IMR-90 (cell line): ENCODE results near the gene PTPRU. TPM values are rescaled to one million over a fixed set of nuclear protein-coding genes. Genes with fewer than 3 reads are reported as not detected.

Experiments
- ATAC-seq: fragments of 200-7000 bp; cut with Tn5 transposase; 2 replicates; pipeline ENCODE4 v1.9.1; 2020; ENCODE audit warnings: low read depth, mild to moderate bottlenecking, moderate library complexity
- Bru-seq: library from RNA; stranded (reverse); fragments of 400-500 nt; gene quantifications from one replicate; lab custom pipeline; 2021; lab: Mats Ljungman, UMichigan
- BruChase-seq, 2 experiments: library from RNA; stranded (reverse); fragments of 400-500 nt; gene quantifications; one replicate each; lab custom pipeline; 2021; lab: Mats Ljungman, UMichigan
- BruUV-seq: library from RNA; stranded (reverse); fragments of 400-500 nt; replicated peaks from 2 replicates; lab custom pipeline; 2021; lab: Mats Ljungman, UMichigan
- CTCF ChIA-PET: fragments of 300-600 bp; formaldehyde crosslinking; extraction: SDS; loops from one replicate; lab custom pipeline; 2021; ENCODE audit warnings: antibody characterized with exemption; lab: Yijun Ruan, JAX
- POLR2A ChIA-PET: fragments of 300-600 bp; sonication (Branson Sonifier 250); formaldehyde crosslinking; loops from one replicate; lab custom pipeline; 2022; ENCODE audit warnings: antibody characterized with exemption; ENCODE audit not compliant: unreplicated experiment; lab: Charles Lee
- DNase-seq: peaks from one replicate; pipeline ENCODE4 v3.0.0; 2013
- H2AFZ ChIP-seq: replicated peaks from 2 replicates; pipeline ENCODE3; 2013; ENCODE audit warnings: low read length, mild to moderate bottlenecking; ENCODE audit not compliant: poor library complexity
- H2AK5ac ChIP-seq: 2 replicates; pipeline ENCODE4 v1.6.1; 2013; ENCODE audit warnings: low read depth, low read length, inconsistent platforms
- H2AK9ac ChIP-seq: replicated peaks from 2 replicates; pipeline ENCODE3; 2013; ENCODE audit warnings: mild to moderate bottlenecking, low read depth, low read length, moderate library complexity; ENCODE audit not compliant: poor library complexity
- H2BK120ac ChIP-seq: 2 replicates; pipeline ENCODE4 v1.6.1; 2013; ENCODE audit warnings: low read depth, low read length, inconsistent platforms
- H2BK15ac ChIP-seq: 3 replicates; pipeline ENCODE4 v1.6.1; 2013; ENCODE audit warnings: low read depth, low read length, inconsistent platforms
- H2BK20ac ChIP-seq: 2 replicates; pipeline ENCODE4 v1.6.1; 2013; ENCODE audit warnings: low read depth, mild to moderate bottlenecking, inconsistent platforms, low read length, moderate library complexity
- H2BK5ac ChIP-seq: 2 replicates; pipeline ENCODE4 v1.6.1; 2013; ENCODE audit warnings: mild to moderate bottlenecking, low read depth, low read length, inconsistent platforms; ENCODE audit not compliant: poor library complexity, severe bottlenecking
- H3K14ac ChIP-seq: replicated peaks from 2 replicates; pipeline ENCODE4 v1.6.1; 2013; ENCODE audit warnings: low read depth, low read length, inconsistent platforms
- H3K18ac ChIP-seq: 2 replicates; pipeline ENCODE4 v1.6.1; 2013; ENCODE audit warnings: low read depth, low read length, control low read depth
- H3K23ac ChIP-seq: 2 replicates; pipeline ENCODE4 v1.6.1; 2013; ENCODE audit warnings: low read depth, low read length, inconsistent platforms
- H3K27ac ChIP-seq: 2 replicates; pipeline ENCODE4 v1.5.1; 2013; ENCODE audit warnings: mild to moderate bottlenecking, control low read depth, low read length; ENCODE audit not compliant: insufficient read depth
- H3K27me3 ChIP-seq: 2 replicates; pipeline ENCODE4 v1.6.1; 2013; ENCODE audit warnings: low read length; ENCODE audit not compliant: control insufficient read depth, insufficient read depth
- H3K36me3 ChIP-seq: 2 replicates; pipeline ENCODE4 v1.6.1; 2013; ENCODE audit warnings: low read length, mixed read lengths; ENCODE audit not compliant: control insufficient read depth, insufficient read depth
- H3K4ac ChIP-seq: 2 replicates; pipeline ENCODE4 v1.6.1; 2013; ENCODE audit warnings: low read depth, low read length, inconsistent platforms
- H3K4me1 ChIP-seq: 2 replicates; pipeline ENCODE4 v1.6.1; 2013; ENCODE audit warnings: low read length, mixed read lengths; ENCODE audit not compliant: control insufficient read depth, insufficient read depth
- H3K4me2 ChIP-seq: 2 replicates; pipeline ENCODE4 v1.6.1; 2013; ENCODE audit warnings: low read depth, mild to moderate bottlenecking, control low read depth, low read length, moderate library complexity
- H3K4me3 ChIP-seq: 2 replicates; pipeline ENCODE4 v1.5.1; 2013; ENCODE audit warnings: low read depth, mild to moderate bottlenecking, control low read depth, low read length, moderate library complexity; ENCODE audit not compliant: insufficient read depth
- H3K56ac ChIP-seq: 2 replicates; pipeline ENCODE4 v1.6.1; 2013; ENCODE audit warnings: low read length, inconsistent platforms; ENCODE audit not compliant: insufficient read depth; ENCODE audit errors: extremely low read depth
- H3K79me1 ChIP-seq, 2 experiments: 2 replicates each; pipeline ENCODE4 v1.6.1; 2013; ENCODE audit warnings: low read length in 2 of 2, inconsistent platforms in 1 of 2, low read depth in 1 of 2
- H3K9ac ChIP-seq: 2 replicates; pipeline ENCODE4 v1.6.1; 2013; ENCODE audit warnings: low read depth, low read length, control low read depth
- H3K9me1 ChIP-seq: 2 replicates; pipeline ENCODE4 v1.6.1; 2013; ENCODE audit warnings: low read length, inconsistent platforms; ENCODE audit not compliant: insufficient read depth
- H3K9me3 ChIP-seq: 2 replicates; pipeline ENCODE4 v1.6.1; 2013; ENCODE audit warnings: low read length; ENCODE audit not compliant: control insufficient read depth, insufficient read depth
- H4K20me1 ChIP-seq: 2 replicates; pipeline ENCODE4 v1.6.1; 2013; ENCODE audit warnings: low read length, inconsistent platforms; ENCODE audit not compliant: insufficient read depth
- H4K5ac ChIP-seq: 2 replicates; pipeline ENCODE4 v1.6.1; 2013; ENCODE audit warnings: mild to moderate bottlenecking, low read depth, low read length, control low read depth
- H4K8ac ChIP-seq, 2 experiments: 2 replicates each; pipeline ENCODE4 v1.6.1; 2013; ENCODE audit warnings: low read depth in 2 of 2, low read length in 2 of 2, control low read depth in 1 of 2, inconsistent platforms in 1 of 2
- H4K91ac ChIP-seq: 2 replicates; pipeline ENCODE4 v1.6.1; 2013; ENCODE audit warnings: low read depth, low read length, inconsistent platforms; ENCODE audit not compliant: insufficient read depth
- BHLHE40 ChIP-seq: fragments of 150-350 bp; IDR thresholded peaks from 2 replicates; pipeline ENCODE4 v1.6.1; 2016; ENCODE audit warnings: mild to moderate bottlenecking, low read depth, low read length
- CEBPB ChIP-seq: IDR thresholded peaks from 2 replicates; pipeline ENCODE4 v1.6.1; 2012; ENCODE audit warnings: low read depth, low read length, improper control_type of control experiment
- CTCF ChIP-seq: conservative IDR thresholded peaks from 2 replicates; pipeline ENCODE4 v1.5.1; 2012; ENCODE audit warnings: mild to moderate bottlenecking, low read depth, low read length, improper control_type of control experiment
- FOS ChIP-seq: fragments of 150-350 bp; IDR thresholded peaks from 2 replicates; pipeline ENCODE4 v1.6.1; 2016; ENCODE audit warnings: low read depth, low read length
- MAFK ChIP-seq: IDR thresholded peaks from 2 replicates; pipeline ENCODE4 v1.6.1; 2012; ENCODE audit warnings: low read depth, low read length, improper control_type of control experiment
- MAZ ChIP-seq: IDR thresholded peaks from 2 replicates; pipeline ENCODE4 v1.6.1; 2012; ENCODE audit warnings: low read depth, mild to moderate bottlenecking, low read length, improper control_type of control experiment, moderate library complexity, borderline replicate concordance
- MXI1 ChIP-seq: IDR thresholded peaks from 2 replicates; pipeline ENCODE4 v1.6.1; 2012; ENCODE audit warnings: low read depth, mild to moderate bottlenecking, low read length, moderate library complexity, borderline replicate concordance
- NFE2L2 ChIP-seq: fragments of 150-350 bp; IDR thresholded peaks from 2 replicates; pipeline ENCODE4 v1.6.1; 2016; ENCODE audit warnings: low read depth, mild to moderate bottlenecking, low read length
- POLR2A ChIP-seq: IDR thresholded peaks from 2 replicates; pipeline ENCODE4 v1.6.1; 2012; ENCODE audit warnings: mild to moderate bottlenecking, low read depth, low read length
- RAD21 ChIP-seq: IDR thresholded peaks from 2 replicates; pipeline ENCODE4 v1.6.1; 2012; ENCODE audit warnings: low read length, improper control_type of control experiment
- RCOR1 ChIP-seq: IDR thresholded peaks from 2 replicates; pipeline ENCODE4 v1.6.1; 2012; ENCODE audit warnings: mild to moderate bottlenecking, low read length, improper control_type of control experiment; ENCODE audit not compliant: insufficient replicate concordance
- SMC3 ChIP-seq: fragments of 150-350 bp; IDR thresholded peaks from 2 replicates; pipeline ENCODE4 v1.6.1; 2016; ENCODE audit warnings: low read depth, mild to moderate bottlenecking, antibody characterized with exemption, low read length, moderate library complexity
- USF2 ChIP-seq: fragments of 150-350 bp; IDR thresholded peaks from 2 replicates; pipeline ENCODE4 v1.6.1; 2017; ENCODE audit warnings: mild to moderate bottlenecking, antibody characterized with exemption, low read length, low read depth
- WGBS, 2 experiments: methylation state at CpG; one replicate each; pipeline versions ENCODE4 v1.1.5 to v1.1.7; 2013; ENCODE audit warnings: missing lambda C conversion rate in 2 of 2; ENCODE audit not compliant: insufficient read length in 1 of 2; ENCODE audit errors: extremely low coverage in 2 of 2; 5-methylcytosine and 5-hydroxymethylcytosine counted together
- dilution Hi-C: fragments of 300-500 bp; cut with HindIII; formaldehyde crosslinking; loops from one replicate; pipeline ENCODE4 v1.14.3; 2018; ENCODE audit warnings: low sequenced_read_pairs; ENCODE audit not compliant: unreplicated experiment
- in situ Hi-C: fragments of 300-500 bp; cut with MboI; formaldehyde crosslinking; loops from 3 replicates; pipeline ENCODE4 v1.14.3; 2019; ENCODE audit warnings: low sequenced_read_pairs, inconsistent platforms, mixed read lengths
- intact Hi-C: fragments of 100-400 bp; cut with micrococcal nuclease; formaldehyde crosslinking; loops from 2 replicates; pipeline ENCODE4 v1.10.0; 2022
- long read RNA-seq: library from polyadenylated mRNA; unstranded; transcript quantifications from one replicate; pipeline ENCODE4 v2.0.0, GENCODE V29; 2021; ENCODE audit not compliant: unreplicated experiment
- polyA plus RNA-seq, 3 experiments: library from polyadenylated mRNA; depleted of rRNA; stranded (reverse); fragments of >200 nt; gene quantifications; 2 replicates each; pipeline ENCODE4 v1.2.3, GENCODE V29; 2012; ENCODE audit warnings: low replicate concordance in 1 of 3
- total RNA-seq: library from RNA; depleted of rRNA; stranded (reverse); fragments of >200 nt; gene quantifications from 2 replicates; pipeline ENCODE4 v1.2.3, GENCODE V29; 2012; rRNA removed

The PTPRU gene
- total RNA-seq = 5.0 and 7.0 TPM in 2 replicates
- 10.7 and 10.8 TPM in 2 replicates for polyA plus RNA-seq (2012; rRNA removed)
- 12.3 and 16.6 TPM in 2 replicates for polyA plus RNA-seq (2012; cell fraction: cytosol; rRNA removed)
- polyA plus RNA-seq (2012; cell fraction: nucleus; rRNA removed; ENCODE audit: low replicate concordance) = 18.5 and 56.4 TPM in 2 replicates
- percentile 48 among the genes with signal in this experiment for Bru-seq, nascent RNA
- BruChase-seq, experiment 1, labeled RNA remaining after a 6-hour chase = percentile 43 among the genes with signal in this experiment
- BruChase-seq, experiment 2, labeled RNA remaining after a 2-hour chase = percentile 50 among the genes with signal in this experiment
- long read RNA-seq, partial matches to known transcripts = 3 of 8 reads
- long read RNA-seq, other reads (novel, unspliced or antisense) = 5 of 8 reads

- H4K8ac ChIP-seq = peak within 1 kb of the TSS; percentile 8 to 54
- intact Hi-C loops = loop anchor here (1.0 to 5.0 kb wide), 8 partner anchors 217 to 1473 kb away; no protein-coding TSS in a partner anchor
- H3K9me1 ChIP-seq = no peaks in the 10 kb centered on the region
- H2AK5ac ChIP-seq = peak within 1 kb of the TSS; percentile 63
- ChIA-PET POLR2A (no interaction called here), CTCF (no interaction called here)
- H3K23ac ChIP-seq = peak within 1 kb of the TSS; percentile 89
- dilution Hi-C loops = no loop called here
- peak within 1 kb of the TSS; percentile 12; the same call in 2 of the 3 replicates for H2BK15ac ChIP-seq
- peak within 1 kb of the TSS; percentile 22; the same call in 1 of the 2 replicates for H3K56ac ChIP-seq
- DNase-seq (peak; percentile 58), ATAC-seq (peak; percentile 91)
- no peaks in the 10 kb centered on the region for H4K20me1 ChIP-seq
- H3K27me3 ChIP-seq = peaks cover 4% of the 10 kb centered on the region; the same call in 1 of the 2 replicates
- BruUV-seq = no TSS peak
- H2BK120ac ChIP-seq = peak within 1 kb of the TSS; percentile 44
- H2BK20ac ChIP-seq = no peak within 1 kb of the TSS
- no peaks in the 10 kb centered on the region for H3K36me3 ChIP-seq
- TF ChIP-seq MAZ (peak; percentile 49; the same call in 1 of the 2 replicates), SMC3 (peak; percentile 71), BHLHE40 (no peak), CEBPB (no peak), RCOR1 (no peak), MXI1 (peak; percentile 44; the same call in 1 of the 2 replicates), CTCF (peak; percentile 97), FOS (no peak), RAD21 (peak; percentile 95), NFE2L2 (no peak), USF2 (no peak), POLR2A (0 out of 2 replicates have a peak, but pooled peaks have one; percentile 36), MAFK (no peak)
- peak within 1 kb of the TSS; percentile 87 for H3K14ac ChIP-seq
- WGBS, 2 experiments = 9% methylated on average over 40 of the region's 82 CpGs; no CpG with 5 or more reads in 1 of the 2 experiments
- peak within 1 kb of the TSS; percentile 71 for H3K4ac ChIP-seq
- peaks cover 12% of the 10 kb centered on the region for H3K4me1 ChIP-seq
- H3K9ac ChIP-seq = peak within 1 kb of the TSS; percentile 77
- H4K91ac ChIP-seq = peak within 1 kb of the TSS; percentile 37
- peak within 1 kb of the TSS; percentile 5 for H2BK5ac ChIP-seq
- peak within 1 kb of the TSS; percentile 56 for H3K18ac ChIP-seq
- in situ Hi-C loops = loop anchor here (10.0 kb wide), 1 partner anchor 1479 kb away; no protein-coding TSS in a partner anchor
- peak within 1 kb of the TSS; percentile 61 for H3K4me3 ChIP-seq
- no peaks in the 10 kb centered on the region for H3K9me3 ChIP-seq
- peak within 1 kb of the TSS; percentile 3; the same call in 1 of the 2 replicates for H3K27ac ChIP-seq
- H3K79me1 ChIP-seq = peaks cover 4 to 5% of the 10 kb centered on the region in 2 experiments; a peak in 2 of 4 replicates
- H2AFZ ChIP-seq = peak within 1 kb of the TSS; percentile 98
- H2AK9ac ChIP-seq = peak within 1 kb of the TSS; percentile 97
- peak within 1 kb of the TSS; percentile 68 for H4K5ac ChIP-seq
- H3K4me2 ChIP-seq = peak within 1 kb of the TSS; percentile 99
Measured at GRCh38 chr1:29235955-29236711, at the start of gene PTPRU. Gene PTPRU, plus strand, starts transcription at chr1:29236522. Its CDS starts 123 bp downstream, at chr1:29236645.
